HFF-Myc (cell line): ENCODE measurements around the gene TRAF2.

Experiments
- DNase-seq: peaks from one replicate; pipeline ENCODE4 v3.0.0-alpha.2; 2011; ENCODE audit warnings: low read depth; ENCODE audit errors: extremely low read depth
- H3K4me3 ChIP-seq: replicated peaks from 2 replicates; pipeline ENCODE4 v1.5.1; 2011; ENCODE audit warnings: low read depth, mild to moderate bottlenecking, control low read depth, low read length
- TF ChIP-seq, protein P1 (sequence below): IDR thresholded peaks from 2 replicates; pipeline ENCODE4 v1.5.1; 2012; ENCODE audit warnings: mild to moderate bottlenecking, low read depth, low read length, control low read depth; ENCODE audit errors: missing control alignments

The TRAF2 gene

DNA sequence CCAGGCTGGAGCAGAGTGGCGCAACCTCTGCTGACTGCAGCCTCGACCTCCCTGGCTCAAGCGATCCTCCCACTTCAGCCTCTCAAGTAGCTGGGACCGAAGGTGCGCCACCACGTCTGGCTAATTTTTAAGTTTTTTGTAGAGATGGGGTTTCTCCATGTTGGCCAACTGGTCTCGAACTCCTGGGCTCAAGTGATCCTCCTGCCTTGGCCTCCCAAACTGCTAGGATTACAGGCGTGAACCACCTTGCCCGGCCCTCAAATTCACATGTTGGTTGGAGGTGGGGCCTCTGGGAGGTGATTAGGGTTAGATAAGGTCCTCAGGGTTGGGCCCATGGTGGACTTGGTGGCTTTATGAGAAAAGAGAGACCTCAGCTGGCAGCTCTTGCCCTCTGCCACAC, 75.8 kb downstream of the TRAF2 start:
- TF ChIP-seq, protein P1, sequence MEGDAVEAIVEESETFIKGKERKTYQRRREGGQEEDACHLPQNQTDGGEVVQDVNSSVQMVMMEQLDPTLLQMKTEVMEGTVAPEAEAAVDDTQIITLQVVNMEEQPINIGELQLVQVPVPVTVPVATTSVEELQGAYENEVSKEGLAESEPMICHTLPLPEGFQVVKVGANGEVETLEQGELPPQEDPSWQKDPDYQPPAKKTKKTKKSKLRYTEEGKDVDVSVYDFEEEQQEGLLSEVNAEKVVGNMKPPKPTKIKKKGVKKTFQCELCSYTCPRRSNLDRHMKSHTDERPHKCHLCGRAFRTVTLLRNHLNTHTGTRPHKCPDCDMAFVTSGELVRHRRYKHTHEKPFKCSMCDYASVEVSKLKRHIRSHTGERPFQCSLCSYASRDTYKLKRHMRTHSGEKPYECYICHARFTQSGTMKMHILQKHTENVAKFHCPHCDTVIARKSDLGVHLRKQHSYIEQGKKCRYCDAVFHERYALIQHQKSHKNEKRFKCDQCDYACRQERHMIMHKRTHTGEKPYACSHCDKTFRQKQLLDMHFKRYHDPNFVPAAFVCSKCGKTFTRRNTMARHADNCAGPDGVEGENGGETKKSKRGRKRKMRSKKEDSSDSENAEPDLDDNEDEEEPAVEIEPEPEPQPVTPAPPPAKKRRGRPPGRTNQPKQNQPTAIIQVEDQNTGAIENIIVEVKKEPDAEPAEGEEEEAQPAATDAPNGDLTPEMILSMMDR = no peak
- no peak for DNase-seq
- H3K4me3 ChIP-seq = no peak overlapping the region

DNA sequence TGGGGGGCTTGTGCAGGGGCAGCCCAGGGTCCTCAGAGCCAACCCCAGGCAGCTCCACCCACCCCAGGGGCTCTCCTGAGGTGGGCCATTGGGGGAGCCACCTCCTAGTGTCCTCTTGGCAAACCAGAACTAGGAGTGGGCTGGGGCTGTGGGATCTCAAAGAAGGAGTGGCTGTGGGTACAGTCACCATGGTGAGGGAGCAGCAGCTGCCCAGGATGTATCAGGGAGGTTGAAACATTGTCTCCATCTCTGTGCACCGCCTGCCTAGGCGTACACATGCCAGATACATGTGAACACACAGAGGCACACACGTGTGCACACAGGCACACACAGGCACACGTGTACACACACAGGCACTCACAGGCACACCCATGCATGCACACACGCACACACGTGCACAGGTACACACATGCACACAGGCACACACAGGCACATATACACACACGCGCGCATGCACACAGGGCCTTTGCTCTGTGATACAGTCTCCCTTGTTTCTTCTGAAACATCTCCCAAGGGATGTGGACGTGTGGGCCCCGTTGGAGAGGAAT, 76.5 kb downstream of the TRAF2 start:
- TF ChIP-seq, protein P1 = no peak
- no peak for DNase-seq
- no peak overlapping the region for H3K4me3 ChIP-seq

DNA sequence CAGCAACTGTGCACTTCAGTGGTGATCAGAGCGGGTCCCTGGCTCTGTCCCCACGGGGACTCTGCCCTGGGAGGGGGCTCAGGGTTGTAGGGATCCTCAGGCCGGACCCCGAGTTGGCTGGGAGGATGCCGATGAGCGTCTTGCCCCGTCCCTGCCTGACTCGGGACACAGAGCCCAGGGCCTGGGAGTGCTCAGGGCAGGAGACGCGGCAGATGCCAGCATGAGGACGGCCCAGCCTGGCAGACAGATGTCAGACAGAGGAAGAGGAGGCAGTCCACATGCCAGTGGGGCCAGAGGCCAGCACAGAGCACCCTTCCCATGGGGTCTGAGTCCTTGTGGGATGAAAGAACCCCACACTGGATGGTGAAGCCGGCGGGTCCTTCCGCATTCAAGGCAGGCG, 77.0 kb downstream of the TRAF2 start:
- no peak for DNase-seq
- H3K4me3 ChIP-seq = no peak overlapping the region
- TF ChIP-seq, protein P1 = no peak

DNA sequence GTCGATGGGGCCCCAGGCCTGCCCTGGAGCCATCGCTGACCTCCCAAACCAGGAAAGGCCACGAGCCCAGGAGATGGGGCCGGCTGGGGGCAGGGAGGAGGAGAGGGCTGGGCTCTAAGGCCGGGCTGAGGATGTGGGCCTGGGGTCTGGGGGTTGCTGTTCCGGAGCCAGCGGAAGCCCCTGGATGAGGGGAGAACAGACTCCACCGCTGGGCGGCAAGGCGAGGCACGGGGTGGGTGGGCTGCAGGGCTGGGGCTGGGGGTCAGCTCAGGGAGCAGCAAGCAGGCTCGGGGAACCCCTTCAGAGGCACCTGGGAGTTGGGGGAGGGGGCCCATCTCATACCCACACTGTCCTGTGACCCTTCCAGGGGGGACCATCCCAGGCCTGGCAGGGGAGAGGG, 77.4 kb downstream of the TRAF2 start:
- H3K4me3 ChIP-seq = no peak overlapping the region
- DNase-seq = no peak
- TF ChIP-seq, protein P1 = no peak

DNA sequence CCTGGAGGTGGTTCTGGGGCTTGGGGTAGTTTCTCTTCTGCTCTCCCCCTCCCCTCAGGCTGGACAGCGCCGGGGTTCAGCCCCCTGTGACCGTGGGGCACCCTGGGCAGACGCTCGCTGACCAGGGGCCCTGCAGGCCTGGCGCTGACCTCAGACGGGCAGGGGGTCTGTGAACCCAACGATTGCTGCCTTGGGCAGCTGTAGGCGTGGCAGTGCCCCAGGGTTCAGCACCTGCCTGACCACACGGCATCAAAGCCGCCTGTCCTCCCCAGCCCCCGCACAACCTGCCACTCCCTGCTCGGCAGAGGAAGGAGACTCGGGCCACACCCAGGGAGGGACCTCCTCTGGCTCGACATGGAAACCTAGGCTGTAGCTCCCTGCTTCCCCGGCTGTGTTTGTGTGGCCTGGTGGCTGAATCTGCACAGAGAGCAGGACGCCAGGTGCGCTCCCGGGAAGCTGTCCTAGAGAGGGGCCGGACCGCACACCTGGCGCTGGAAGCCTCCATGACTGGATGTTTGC, 77.9 kb downstream of the TRAF2 start:
- TF ChIP-seq, protein P1 = no peak
- DNase-seq = no peak
- H3K4me3 ChIP-seq = no peak overlapping the region

DNA sequence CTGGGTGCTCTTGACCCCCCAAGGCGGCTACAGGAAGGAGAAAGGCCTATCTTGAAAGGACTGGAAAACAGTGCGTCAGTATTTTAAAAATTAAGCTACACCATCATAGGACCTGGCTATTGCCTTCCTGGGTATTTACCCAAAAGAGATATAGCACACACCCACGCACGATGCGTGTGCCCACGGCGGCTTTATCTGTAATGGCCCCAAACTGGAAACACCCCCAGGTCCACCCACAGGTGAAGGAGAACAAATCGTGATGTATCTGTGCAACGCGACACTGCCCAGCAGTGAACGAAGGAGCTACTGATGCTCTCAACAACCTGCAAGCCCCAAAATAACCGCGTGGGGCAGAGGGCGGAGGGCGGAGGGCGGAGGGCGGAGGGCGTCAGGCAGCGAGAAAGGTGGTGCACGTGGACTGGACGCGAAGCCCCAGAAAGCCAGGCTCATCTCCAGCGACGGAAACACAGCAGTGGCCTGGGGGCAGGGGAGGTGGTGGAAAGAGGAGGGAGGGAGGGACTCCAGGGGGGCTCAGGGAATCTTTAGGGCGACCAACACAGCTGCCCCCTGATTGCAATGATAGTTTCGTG, 78.6 kb downstream of the TRAF2 start:
- no peak overlapping the region for H3K4me3 ChIP-seq
- TF ChIP-seq, protein P1 = no peak
- no peak for DNase-seq
